ENCODE data around the gene RABGAP1L. TPM values are rescaled to one million over a fixed set of nuclear protein-coding genes. Genes with fewer than 3 reads are reported as not detected.

The RABGAP1L gene
- polyA plus RNA-seq, 3 donors: 35.2 to 75.3 (median 63.3) TPM

DNA sequence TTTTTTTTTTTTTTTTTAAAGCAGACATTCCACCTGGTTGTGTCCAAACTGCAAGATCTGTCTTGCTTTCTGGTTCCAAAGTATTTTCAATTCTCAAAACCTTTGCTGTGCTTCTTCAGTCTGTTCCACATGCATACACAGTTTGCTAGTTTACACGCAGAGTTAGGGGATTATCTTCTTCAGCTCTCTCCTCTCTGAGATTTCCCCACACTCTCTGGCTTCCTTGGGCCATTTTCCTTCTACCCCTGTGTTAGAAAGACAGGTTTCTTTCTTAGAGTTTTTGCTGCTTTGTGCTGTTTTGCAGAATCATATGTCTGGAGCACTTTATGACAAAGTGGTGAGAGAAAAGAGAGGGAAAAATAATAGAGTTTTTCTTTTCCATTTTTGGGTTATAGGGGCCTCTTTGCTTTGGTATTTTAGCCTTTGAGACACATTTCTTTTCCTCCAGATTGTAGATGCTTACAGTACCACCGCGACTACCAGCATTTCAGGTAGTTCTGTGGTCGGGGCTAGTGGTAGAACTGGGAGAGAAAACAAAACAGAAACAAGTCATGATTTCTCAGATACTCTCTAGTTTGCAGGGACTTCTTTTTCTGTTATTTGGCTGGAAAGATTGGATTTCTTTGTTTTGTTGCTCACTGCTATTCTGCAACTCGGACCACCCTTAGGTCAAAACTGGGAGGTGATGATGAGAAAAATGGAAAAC is 66.3 kb downstream of the RABGAP1L start:
- intact Hi-C loops (cut with micrococcal nuclease): no loop called here
- H3K27me3 ChIP-seq (ENCODE audit: control insufficient read depth in 2 of 2, insufficient read depth in 2 of 2, low read length in 2 of 2): no peaks in the 10 kb centered on the region
- no peaks in the 10 kb centered on the region for H3K27me3 Mint-ChIP-seq (ENCODE audit: low read depth in 3 of 3)
- peaks cover 44 to 61% of the 10 kb centered on the region in 2 donors for H3K36me3 Mint-ChIP-seq
- TF ChIP-seq CTCF (IDR thresholded peaks at IDR 0.05): no peak
- no peaks in the 10 kb centered on the region for H4K20me1 ChIP-seq (ENCODE audit: insufficient read depth, low read length)
- H3K9ac ChIP-seq (ENCODE audit: insufficient read depth, low read length, poor library complexity, severe bottlenecking): no peak overlapping the region
- H3K4me1 Mint-ChIP-seq: no peaks in the 10 kb centered on the region
- no peak overlapping the region for H3K4me3 Mint-ChIP-seq
- DNase-seq: no peak
- H3K4me1 ChIP-seq (ENCODE audit: control insufficient read depth in 1 of 2, insufficient read depth in 2 of 2, low read length in 2 of 2): no peaks in the 10 kb centered on the region
- H3K9me3 Mint-ChIP-seq: peaks cover 3 to 17% (median 10%) of the 10 kb centered on the region in 7 donors
- H3K27ac ChIP-seq (ENCODE audit: low read depth in 1 of 2, low read length in 2 of 2): no peak overlapping the region
- H3K4me3 ChIP-seq (replicated peaks in 1 of 3; ENCODE audit: low read depth in 2 of 3, low read length in 3 of 3): no peak overlapping the region
- peaks cover 5 to 10% of the 10 kb centered on the region in 2 donors for H3K9me3 ChIP-seq (replicated peaks in 1 of 2; ENCODE audit: control insufficient read depth in 1 of 2, insufficient read depth in 1 of 2, low read length in 2 of 2)
- no peak overlapping the region for H3K4me2 ChIP-seq (replicated peaks; ENCODE audit: extremely low read depth, low read length, poor library complexity, severe bottlenecking)
- 100% methylated on average over 1 of the region's 5 CpGs for WGBS (ENCODE audit: insufficient coverage)
- H3K79me2 ChIP-seq (ENCODE audit: insufficient read depth, low read length): no peaks in the 10 kb centered on the region
- peaks cover 6 to 33% of the 10 kb centered on the region in 2 donors for H3K36me3 ChIP-seq (replicated peaks in 1 of 2; ENCODE audit: control insufficient read depth in 1 of 2, insufficient read depth in 2 of 2, low read length in 2 of 2)
- no peak overlapping the region for H2AFZ ChIP-seq (ENCODE audit: insufficient read depth, low read depth, low read length, poor library complexity, severe bottlenecking)
- H3K27ac Mint-ChIP-seq: no peak overlapping the region

DNA sequence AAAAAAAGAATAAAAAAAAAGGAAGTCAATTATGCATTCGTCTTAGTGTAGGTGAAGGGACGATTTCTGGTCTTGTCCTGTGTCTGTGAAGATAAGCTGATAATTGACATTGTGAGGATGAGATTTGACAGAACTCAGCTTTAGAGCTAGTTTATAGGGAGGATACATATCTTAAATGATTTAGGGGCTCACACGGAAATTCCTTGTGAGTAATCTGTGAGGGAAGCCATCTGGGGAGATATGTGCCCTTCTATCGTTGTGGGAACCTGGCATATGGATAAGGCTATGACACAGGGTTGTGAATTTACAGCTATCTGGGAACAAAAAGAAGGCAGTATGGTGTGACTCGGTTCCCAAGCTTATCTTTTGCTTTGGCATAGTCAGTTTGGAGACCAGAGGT is 71.1 kb downstream of the RABGAP1L start:
- no peak for TF ChIP-seq CTCF (IDR thresholded peaks at IDR 0.05)
- no peak overlapping the region for H3K4me2 ChIP-seq (replicated peaks; ENCODE audit: extremely low read depth, low read length, poor library complexity, severe bottlenecking)
- no peak overlapping the region for H3K27ac ChIP-seq (ENCODE audit: low read depth in 1 of 2, low read length in 2 of 2)
- intact Hi-C loops (cut with micrococcal nuclease): no loop called here
- H3K4me3 ChIP-seq (replicated peaks in 1 of 3; ENCODE audit: low read depth in 2 of 3, low read length in 3 of 3): no peak overlapping the region
- H3K9me3 ChIP-seq (replicated peaks in 1 of 2; ENCODE audit: control insufficient read depth in 1 of 2, insufficient read depth in 1 of 2, low read length in 2 of 2): no peaks in the 10 kb centered on the region
- no peak overlapping the region for H3K9ac ChIP-seq (ENCODE audit: insufficient read depth, low read length, poor library complexity, severe bottlenecking)
- H4K20me1 ChIP-seq (ENCODE audit: insufficient read depth, low read length): no peaks in the 10 kb centered on the region
- 82% methylated on average over 3 of the region's 5 CpGs for WGBS (ENCODE audit: insufficient coverage)
- no peaks in the 10 kb centered on the region for H3K4me1 ChIP-seq (ENCODE audit: control insufficient read depth in 1 of 2, insufficient read depth in 2 of 2, low read length in 2 of 2)
- Mint-ChIP-seq H3K36me3 (peaks cover 36 to 43% of the 10 kb centered on the region in 2 donors), H3K27ac (no peak overlapping the region), H3K9me3 (peaks cover 2 to 14% (median 6%) of the 10 kb centered on the region in 7 donors), H3K4me1 (no peaks in the 10 kb centered on the region), H3K27me3 (ENCODE audit: low read depth in 3 of 3) (peaks cover 0 to 1% (median 0%) of the 10 kb centered on the region in 3 donors), H3K4me3 (no peak overlapping the region)
- no peak for DNase-seq
- no peaks in the 10 kb centered on the region for H3K27me3 ChIP-seq (ENCODE audit: control insufficient read depth in 2 of 2, insufficient read depth in 2 of 2, low read length in 2 of 2)
- H2AFZ ChIP-seq (ENCODE audit: insufficient read depth, low read depth, low read length, poor library complexity, severe bottlenecking): no peak overlapping the region
- no peaks in the 10 kb centered on the region for H3K79me2 ChIP-seq (ENCODE audit: insufficient read depth, low read length)
- peaks cover 7 to 29% of the 10 kb centered on the region in 2 donors for H3K36me3 ChIP-seq (replicated peaks in 1 of 2; ENCODE audit: control insufficient read depth in 1 of 2, insufficient read depth in 2 of 2, low read length in 2 of 2)

Measured in CD14-positive monocyte (primary cell).